ENCODE data around the gene DENND1A.
"Not testable (repeated sequence)": the region's sequence is repeated elsewhere in the genome, so short reads cannot be mapped to it uniquely, and the experiment has no call there.

Gene DENND1A

DNA sequence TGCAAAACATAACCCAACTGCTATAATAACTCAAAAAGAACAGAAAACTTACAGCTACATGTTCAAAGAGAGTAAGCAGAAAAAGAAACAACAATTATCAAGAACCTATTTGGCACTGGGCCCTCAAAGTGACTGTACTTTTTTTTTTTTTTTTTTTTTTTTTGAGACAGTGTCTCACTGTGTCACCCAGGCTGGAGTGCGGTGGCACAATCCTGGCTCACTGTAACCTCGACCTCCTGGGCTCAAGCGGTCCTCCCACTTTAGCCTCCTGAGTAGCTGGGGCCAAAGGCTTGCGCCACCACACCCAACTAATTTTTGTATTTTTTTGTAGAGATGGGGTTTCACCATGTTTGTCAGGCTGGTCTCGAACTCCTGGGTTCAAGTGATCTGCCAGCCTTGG is 114.1 kb downstream of the DENND1A start:
- H3K27ac ChIP-seq (ENCODE audit: low read depth, low read length, severe bottlenecking); H3K4me3 ChIP-seq (ENCODE audit: extremely low read depth, insufficient read depth, low read length, poor library complexity, severe bottlenecking); H3K9me3 ChIP-seq (ENCODE audit: control insufficient read depth, low read length); H3K36me3 ChIP-seq (ENCODE audit: control insufficient read depth, insufficient read depth, low read length); H3K4me1 ChIP-seq (ENCODE audit: control insufficient read depth, insufficient read depth, low read length, poor library complexity, severe bottlenecking): not testable (repeated sequence)
- WGBS, 2 experiments (ENCODE audit: insufficient coverage in 2 of 2) = 71% methylated on average over 1 of the region's 5 CpGs; no CpG with 5 or more reads in 1 of the 2 experiments

DNA sequence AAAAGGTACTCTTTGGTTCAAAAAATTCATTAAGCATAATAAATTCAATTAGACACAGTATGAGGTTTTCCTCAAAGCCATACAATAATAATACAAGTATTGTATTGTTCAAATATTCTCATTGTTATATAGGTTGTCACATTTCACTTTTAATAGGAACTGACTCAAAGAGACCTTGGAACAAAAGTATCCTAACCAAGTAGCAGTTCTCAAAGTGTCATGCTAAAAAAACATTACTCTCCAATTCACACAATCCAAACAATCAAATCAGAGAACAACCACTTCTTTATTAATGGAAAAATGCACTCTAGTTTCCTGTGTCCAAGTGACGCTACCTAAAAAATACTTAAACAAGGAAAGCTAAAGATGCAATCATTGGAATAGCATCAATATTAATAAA is 115.4 kb downstream of the DENND1A start:
- Histone ChIP-seq H3K4me3 (ENCODE audit: extremely low read depth, insufficient read depth, low read length, poor library complexity, severe bottlenecking) (no peak overlapping the region), H3K4me1 (ENCODE audit: control insufficient read depth, insufficient read depth, low read length, poor library complexity, severe bottlenecking) (no peaks in the 10 kb centered on the region), H3K36me3 (ENCODE audit: control insufficient read depth, insufficient read depth, low read length) (no peaks in the 10 kb centered on the region), H3K27ac (ENCODE audit: low read depth, low read length, severe bottlenecking) (no peak overlapping the region), H3K9me3 (ENCODE audit: control insufficient read depth, low read length) (no peaks in the 10 kb centered on the region)
- WGBS, 2 experiments (ENCODE audit: insufficient coverage in 2 of 2) = no CpG with 5 or more reads among the region's 1 CpG

- Histone ChIP-seq H3K36me3 (ENCODE audit: control insufficient read depth, insufficient read depth, low read length) (no peaks in the 10 kb centered on the region), H3K27ac (ENCODE audit: low read depth, low read length, severe bottlenecking) (no peak overlapping the region), H3K4me3 (ENCODE audit: extremely low read depth, insufficient read depth, low read length, poor library complexity, severe bottlenecking) (no peak overlapping the region), H3K9me3 (ENCODE audit: control insufficient read depth, low read length) (no peaks in the 10 kb centered on the region), H3K4me1 (ENCODE audit: control insufficient read depth, insufficient read depth, low read length, poor library complexity, severe bottlenecking) (no peaks in the 10 kb centered on the region)
- 71% methylated on average over 1 of the region's 3 CpGs; no CpG with 5 or more reads in 1 of the 2 experiments for WGBS, 2 experiments (ENCODE audit: insufficient coverage in 2 of 2)
Measured at GRCh38 chr9:123812984-123813383, 116.9 kb downstream of the DENND1A start.

DNA sequence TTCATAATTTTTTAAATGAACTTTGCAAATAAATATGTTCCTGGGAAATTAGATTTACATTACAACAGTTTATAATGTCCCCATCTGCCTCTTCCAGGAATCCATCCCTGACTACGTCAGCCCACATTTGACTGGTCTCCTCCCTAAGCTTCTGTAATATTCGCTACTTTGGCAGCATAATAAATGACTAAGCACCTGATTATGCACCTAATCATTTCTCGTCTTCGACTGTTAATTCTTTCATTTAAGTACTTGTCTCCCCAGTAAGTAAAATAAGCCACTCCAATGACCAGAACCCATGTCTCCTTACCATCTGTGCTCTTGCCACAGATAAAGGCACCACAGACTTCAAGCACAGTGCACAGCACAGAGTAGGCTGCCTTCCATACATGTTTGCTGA is 122.7 kb downstream of the DENND1A start:
- H3K27ac ChIP-seq (ENCODE audit: low read depth, low read length, severe bottlenecking) = no peak overlapping the region
- WGBS, 2 experiments (ENCODE audit: insufficient coverage in 2 of 2) = 88 to 91% methylated on average over 4 of the region's 4 CpGs
- no peaks in the 10 kb centered on the region for H3K9me3 ChIP-seq (ENCODE audit: control insufficient read depth, low read length)
- H3K4me3 ChIP-seq (ENCODE audit: extremely low read depth, insufficient read depth, low read length, poor library complexity, severe bottlenecking) = no peak overlapping the region
- no peaks in the 10 kb centered on the region for H3K4me1 ChIP-seq (ENCODE audit: control insufficient read depth, insufficient read depth, low read length, poor library complexity, severe bottlenecking)
- no peaks in the 10 kb centered on the region for H3K36me3 ChIP-seq (ENCODE audit: control insufficient read depth, insufficient read depth, low read length)

DNA sequence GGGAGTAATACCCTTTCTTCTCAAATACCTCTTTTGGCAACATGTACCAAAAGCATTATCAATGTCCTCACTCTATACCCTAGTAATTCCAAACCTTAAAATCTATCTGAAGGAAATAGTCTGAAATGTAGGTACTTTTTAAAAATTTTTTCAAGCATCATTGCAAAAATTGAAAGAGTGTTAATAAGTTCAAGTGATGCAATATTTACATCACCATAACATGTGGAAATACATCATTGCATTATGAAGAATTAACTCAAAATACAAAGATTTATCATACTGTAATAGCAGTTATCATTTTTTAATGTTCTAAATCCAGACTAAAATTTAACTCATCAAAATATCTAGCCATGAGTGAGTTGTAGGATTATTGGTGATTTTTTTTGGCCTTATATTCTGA is 123.1 kb downstream of the DENND1A start:
- H3K36me3 ChIP-seq (ENCODE audit: control insufficient read depth, insufficient read depth, low read length) = no peaks in the 10 kb centered on the region
- H3K27ac ChIP-seq (ENCODE audit: low read depth, low read length, severe bottlenecking) = no peak overlapping the region
- no peaks in the 10 kb centered on the region for H3K9me3 ChIP-seq (ENCODE audit: control insufficient read depth, low read length)
- no peaks in the 10 kb centered on the region for H3K4me1 ChIP-seq (ENCODE audit: control insufficient read depth, insufficient read depth, low read length, poor library complexity, severe bottlenecking)
- H3K4me3 ChIP-seq (ENCODE audit: extremely low read depth, insufficient read depth, low read length, poor library complexity, severe bottlenecking) = no peak overlapping the region

GRCh38 chr9:123798195-123798594 is 131.7 kb downstream of the DENND1A start:
- no CpG with 5 or more reads among the region's 1 CpG for WGBS, 2 experiments (ENCODE audit: insufficient coverage in 2 of 2)
- no peak overlapping the region for H3K27ac ChIP-seq (ENCODE audit: low read depth, low read length, severe bottlenecking)
- no peaks in the 10 kb centered on the region for H3K9me3 ChIP-seq (ENCODE audit: control insufficient read depth, low read length)
- H3K36me3 ChIP-seq (ENCODE audit: control insufficient read depth, insufficient read depth, low read length) = no peaks in the 10 kb centered on the region
- H3K4me1 ChIP-seq (ENCODE audit: control insufficient read depth, insufficient read depth, low read length, poor library complexity, severe bottlenecking) = no peaks in the 10 kb centered on the region
- no peak overlapping the region for H3K4me3 ChIP-seq (ENCODE audit: extremely low read depth, insufficient read depth, low read length, poor library complexity, severe bottlenecking)

DNA sequence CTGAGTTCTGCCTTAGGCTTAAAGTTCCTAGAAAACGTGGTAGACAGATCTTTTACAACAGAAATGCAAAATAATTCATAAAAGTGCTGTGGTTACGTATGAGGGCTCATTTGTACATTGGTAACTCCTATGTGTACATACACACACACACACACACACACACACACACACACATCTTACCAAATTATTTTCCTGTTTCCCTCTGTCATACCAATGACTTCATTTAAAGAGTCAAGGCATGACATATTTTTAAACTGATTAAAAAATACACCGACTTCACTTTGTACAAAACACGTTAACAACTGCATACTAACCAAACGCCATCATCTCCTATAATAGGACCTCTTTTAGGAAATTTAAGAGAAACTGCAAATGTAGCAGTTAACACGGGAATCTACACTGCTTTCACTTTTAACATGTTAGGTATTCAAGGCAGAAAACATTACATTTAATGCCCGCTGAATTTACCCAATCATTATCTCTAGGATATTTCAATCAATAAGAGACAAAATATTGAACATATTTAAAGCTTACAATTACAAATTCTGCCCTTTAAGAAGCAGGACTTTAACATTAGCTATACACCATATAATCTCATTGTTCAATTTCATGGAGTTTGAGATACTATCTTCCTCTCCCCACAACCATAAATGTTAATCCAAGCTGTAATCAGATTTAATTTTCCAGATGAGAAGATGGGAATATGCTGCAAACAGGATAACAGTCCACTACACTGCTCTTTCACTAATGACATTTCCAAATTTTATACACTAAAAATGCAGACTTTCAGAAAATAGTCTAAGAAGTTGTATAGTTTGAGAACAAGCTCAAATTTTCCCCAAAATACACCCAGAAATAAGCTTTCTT is 133.1 kb downstream of the DENND1A start:
- no peaks in the 10 kb centered on the region for H3K4me1 ChIP-seq (ENCODE audit: control insufficient read depth, insufficient read depth, low read length, poor library complexity, severe bottlenecking)
- no peak overlapping the region for H3K27ac ChIP-seq (ENCODE audit: low read depth, low read length, severe bottlenecking)
- no peak overlapping the region for H3K4me3 ChIP-seq (ENCODE audit: extremely low read depth, insufficient read depth, low read length, poor library complexity, severe bottlenecking)
- no peaks in the 10 kb centered on the region for H3K36me3 ChIP-seq (ENCODE audit: control insufficient read depth, insufficient read depth, low read length)
- 83% methylated on average over 3 to 4 of the region's 7 CpGs for WGBS, 2 experiments (ENCODE audit: insufficient coverage in 2 of 2)
- no peaks in the 10 kb centered on the region for H3K9me3 ChIP-seq (ENCODE audit: control insufficient read depth, low read length)

GRCh38 chr9:123796094-123796493 is 133.8 kb downstream of the DENND1A start:
- 87 to 100% methylated on average over 1 to 2 of the region's 2 CpGs for WGBS, 2 experiments (ENCODE audit: insufficient coverage in 2 of 2)
- Histone ChIP-seq H3K36me3 (ENCODE audit: control insufficient read depth, insufficient read depth, low read length) (no peaks in the 10 kb centered on the region), H3K4me3 (ENCODE audit: extremely low read depth, insufficient read depth, low read length, poor library complexity, severe bottlenecking) (no peak overlapping the region), H3K4me1 (ENCODE audit: control insufficient read depth, insufficient read depth, low read length, poor library complexity, severe bottlenecking) (no peaks in the 10 kb centered on the region), H3K9me3 (ENCODE audit: control insufficient read depth, low read length) (no peaks in the 10 kb centered on the region), H3K27ac (ENCODE audit: low read depth, low read length, severe bottlenecking) (no peak overlapping the region)

GRCh38 chr9:123795336-123795735 is 134.6 kb downstream of the DENND1A start:
- Histone ChIP-seq H3K27ac (ENCODE audit: low read depth, low read length, severe bottlenecking) (no peak overlapping the region), H3K4me1 (ENCODE audit: control insufficient read depth, insufficient read depth, low read length, poor library complexity, severe bottlenecking) (no peaks in the 10 kb centered on the region), H3K4me3 (ENCODE audit: extremely low read depth, insufficient read depth, low read length, poor library complexity, severe bottlenecking) (no peak overlapping the region), H3K9me3 (ENCODE audit: control insufficient read depth, low read length) (no peaks in the 10 kb centered on the region), H3K36me3 (ENCODE audit: control insufficient read depth, insufficient read depth, low read length) (no peaks in the 10 kb centered on the region)
- WGBS, 2 experiments (ENCODE audit: insufficient coverage in 2 of 2) = 88 to 92% methylated on average over 3 to 5 of the region's 7 CpGs

DNA sequence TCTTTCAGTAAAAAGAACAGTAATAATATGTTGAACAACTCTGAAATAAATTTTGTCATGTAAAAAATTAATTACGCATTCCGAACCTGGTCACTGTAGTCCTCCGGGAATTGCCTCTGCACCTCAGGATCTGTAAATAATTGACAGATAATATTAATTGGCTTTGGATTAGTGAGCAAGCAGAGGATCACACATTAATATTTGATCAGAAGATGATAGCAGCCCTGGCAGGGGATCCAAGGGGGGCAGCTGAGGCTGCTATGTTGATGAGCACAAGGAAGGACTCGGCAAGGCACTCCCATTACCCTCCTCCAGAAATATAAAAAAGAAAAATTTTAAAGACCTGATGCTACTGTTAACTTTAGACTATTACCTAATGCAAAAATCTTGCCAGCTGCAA is 137.4 kb downstream of the DENND1A start:
- Histone ChIP-seq H3K9me3 (ENCODE audit: control insufficient read depth, low read length) (no peaks in the 10 kb centered on the region), H3K27ac (ENCODE audit: low read depth, low read length, severe bottlenecking) (no peak overlapping the region), H3K4me1 (ENCODE audit: control insufficient read depth, insufficient read depth, low read length, poor library complexity, severe bottlenecking) (no peaks in the 10 kb centered on the region), H3K36me3 (ENCODE audit: control insufficient read depth, insufficient read depth, low read length) (no peaks in the 10 kb centered on the region), H3K4me3 (ENCODE audit: extremely low read depth, insufficient read depth, low read length, poor library complexity, severe bottlenecking) (no peak overlapping the region)
- 100% methylated on average over 3 of the region's 4 CpGs; no CpG with 5 or more reads in 1 of the 2 experiments for WGBS, 2 experiments (ENCODE audit: insufficient coverage in 2 of 2)

- H3K4me3 ChIP-seq (ENCODE audit: extremely low read depth, insufficient read depth, low read length, poor library complexity, severe bottlenecking) = no peak overlapping the region
- WGBS, 2 experiments (ENCODE audit: insufficient coverage in 2 of 2) = 74 to 80% methylated on average over 2 of the region's 5 CpGs
- no peaks in the 10 kb centered on the region for H3K4me1 ChIP-seq (ENCODE audit: control insufficient read depth, insufficient read depth, low read length, poor library complexity, severe bottlenecking)
- no peak overlapping the region for H3K27ac ChIP-seq (ENCODE audit: low read depth, low read length, severe bottlenecking)
- H3K36me3 ChIP-seq (ENCODE audit: control insufficient read depth, insufficient read depth, low read length) = no peaks in the 10 kb centered on the region
- H3K9me3 ChIP-seq (ENCODE audit: control insufficient read depth, low read length) = no peaks in the 10 kb centered on the region
Measured at GRCh38 chr9:123789554-123790292, 140.2 kb downstream of the DENND1A start.
